GM03348 (cell line): ENCODE results near the gene VSTM1.
"Not testable (repeated sequence)": the region's sequence is repeated elsewhere in the genome, so short reads cannot be mapped to it uniquely, and the experiment has no call there.

Experiments
- DNase-seq: peaks from one replicate; pipeline ENCODE4 v3.0.0; 2012; ENCODE audit warnings: low spot score

VSTM1 gene

GRCh38 chr19:54073829-54074228 lies 10.1 kb upstream of the VSTM1 start:
- no peak for DNase-seq

GRCh38 chr19:54069470-54069869 lies 5.8 kb upstream of the VSTM1 start:
- DNase-seq, result no peak

GRCh38 chr19:54062643-54063042 lies 1.1 kb downstream of the VSTM1 start:
- no peak for DNase-seq

- no peak for DNase-seq
These were observed 16.1 kb downstream of the VSTM1 start for GRCh38 chr19:54047616-54048015.

GRCh38 chr19:54045771-54046170 lies 17.9 kb downstream of the VSTM1 start:
- DNase-seq, result no peak

- DNase-seq, result no peak
These were observed 20.7 kb downstream of the VSTM1 start for GRCh38 chr19:54042989-54043388.

GRCh38 chr19:54041969-54042606 lies 21.6 kb downstream of the VSTM1 start:
- no peak for DNase-seq

GRCh38 chr19:54040003-54040402 lies 23.7 kb downstream of the VSTM1 start:
- no peak for DNase-seq

GRCh38 chr19:54036542-54036941 lies 27.2 kb downstream of the VSTM1 start:
- not testable (repeated sequence) for DNase-seq

- DNase-seq, result peak; percentile 92
These were observed 28.2 kb downstream of the VSTM1 start for GRCh38 chr19:54035215-54036178.

GRCh38 chr19:54030895-54031586 lies 32.7 kb downstream of the VSTM1 start:
- no peak for DNase-seq

GRCh38 chr19:54029930-54030490 lies 33.7 kb downstream of the VSTM1 start:
- peak; percentile 79 for DNase-seq

GRCh38 chr19:54029301-54029700 lies 34.4 kb downstream of the VSTM1 start:
- DNase-seq, result no peak

- DNase-seq, result no peak
These were observed 37.0 kb downstream of the VSTM1 start for GRCh38 chr19:54026656-54027055.

- DNase-seq, result no peak
These were observed 39.0 kb downstream of the VSTM1 start for GRCh38 chr19:54024660-54025059.

- no peak for DNase-seq
These were observed 40.5 kb downstream of the VSTM1 start for GRCh38 chr19:54023191-54023590.

- no peak for DNase-seq
These were observed 41.8 kb downstream of the VSTM1 start for GRCh38 chr19:54021932-54022331.

- DNase-seq, result no peak
These were observed 42.3 kb downstream of the VSTM1 start for GRCh38 chr19:54021363-54021762.

GRCh38 chr19:54017261-54017660 lies 46.4 kb downstream of the VSTM1 start:
- DNase-seq, result no peak

GRCh38 chr19:54014920-54015560 lies 48.7 kb downstream of the VSTM1 start:
- no peak for DNase-seq

- no peak for DNase-seq
These were observed 49.8 kb downstream of the VSTM1 start for GRCh38 chr19:54013866-54014265.
